CD4-positive, alpha-beta T cell treated with Interleukin-2 at 100 ng/mL for 4 hours (primary cell): ENCODE measurements around the gene GRK6.
A peak's percentile ranks its signal among the peaks of the same experiment; 100 is the strongest.

Source experiments
- DNase-seq: peaks from one replicate; pipeline ENCODE4 v3.0.0-alpha.2; 2020; ENCODE audit warnings: low spot score

Gene GRK6

GRCh38 chr5:177454397-177455035 is 28.0 kb downstream of the GRK6 start:
- peak; percentile 94 for DNase-seq

- peak; percentile 89 for DNase-seq
Observed at GRCh38 chr5:177455036-177455660, 28.7 kb downstream of the GRK6 start.

DNA sequence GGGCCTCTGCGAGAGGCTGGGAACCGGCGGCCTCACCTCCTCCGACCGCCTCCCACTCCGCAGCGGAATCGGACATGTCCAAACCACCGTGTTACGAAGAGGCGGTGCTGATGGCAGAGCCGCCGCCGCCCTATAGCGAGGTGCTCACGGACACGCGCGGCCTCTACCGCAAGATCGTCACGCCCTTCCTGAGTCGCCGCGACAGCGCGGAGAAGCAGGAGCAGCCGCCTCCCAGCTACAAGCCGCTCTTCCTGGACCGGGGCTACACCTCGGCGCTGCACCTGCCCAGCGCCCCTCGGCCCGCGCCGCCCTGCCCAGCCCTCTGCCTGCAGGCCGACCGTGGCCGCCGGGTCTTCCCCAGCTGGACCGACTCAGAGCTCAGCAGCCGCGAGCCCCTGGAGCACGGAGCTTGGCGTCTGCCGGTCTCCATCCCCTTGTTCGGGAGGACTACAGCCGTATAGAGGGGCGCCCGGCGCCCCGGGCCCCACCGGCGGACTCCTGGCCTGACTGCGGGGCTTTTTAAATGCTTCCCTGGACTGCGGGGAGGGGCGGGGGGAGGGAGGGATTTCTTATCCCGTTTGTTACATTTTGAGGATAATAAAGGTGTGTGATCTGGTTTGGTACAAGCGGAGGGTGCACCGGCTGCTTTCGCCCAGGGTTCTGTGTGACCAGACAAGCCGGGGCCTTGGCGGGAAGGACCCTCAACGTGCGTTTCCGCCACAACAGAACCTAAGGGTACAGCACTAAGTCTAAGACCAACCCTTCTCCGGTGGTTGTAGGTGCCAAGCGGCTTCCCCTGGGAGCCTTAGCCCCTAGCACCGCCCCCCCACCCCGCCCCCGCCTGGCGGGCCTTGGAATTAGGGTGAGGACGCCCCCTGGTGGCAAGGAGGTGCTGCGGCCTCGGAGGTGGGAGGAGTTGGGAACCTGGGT is 29.4 kb downstream of the GRK6 start:
- peak; percentile 94 for DNase-seq

DNA sequence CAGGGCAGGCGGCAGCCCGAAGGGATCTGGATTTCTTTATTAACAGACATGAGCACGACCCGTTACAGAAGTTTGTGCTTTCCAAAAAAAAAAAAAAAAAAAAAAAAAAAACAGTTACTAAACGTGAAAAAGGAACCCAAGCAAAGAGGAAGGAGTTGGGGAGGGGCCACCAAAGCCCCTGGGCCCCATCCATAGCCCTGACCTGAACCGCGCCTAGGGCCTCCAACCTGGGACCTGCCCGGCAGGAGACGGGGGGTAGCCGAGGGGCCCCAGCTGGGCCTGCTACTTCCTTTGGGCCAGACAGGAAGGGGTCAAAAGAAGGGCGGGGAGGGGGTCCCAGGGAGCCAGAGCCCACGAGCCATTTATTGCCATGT is 30.1 kb downstream of the GRK6 start:
- no peak for DNase-seq

- DNase-seq: peak; percentile 60
Observed at GRCh38 chr5:177456976-177457851, 30.7 kb downstream of the GRK6 start.

- no peak for DNase-seq
Observed at GRCh38 chr5:177457852-177458681, 31.6 kb downstream of the GRK6 start.

GRCh38 chr5:177458912-177459350 is 32.5 kb downstream of the GRK6 start:
- no peak for DNase-seq

DNA sequence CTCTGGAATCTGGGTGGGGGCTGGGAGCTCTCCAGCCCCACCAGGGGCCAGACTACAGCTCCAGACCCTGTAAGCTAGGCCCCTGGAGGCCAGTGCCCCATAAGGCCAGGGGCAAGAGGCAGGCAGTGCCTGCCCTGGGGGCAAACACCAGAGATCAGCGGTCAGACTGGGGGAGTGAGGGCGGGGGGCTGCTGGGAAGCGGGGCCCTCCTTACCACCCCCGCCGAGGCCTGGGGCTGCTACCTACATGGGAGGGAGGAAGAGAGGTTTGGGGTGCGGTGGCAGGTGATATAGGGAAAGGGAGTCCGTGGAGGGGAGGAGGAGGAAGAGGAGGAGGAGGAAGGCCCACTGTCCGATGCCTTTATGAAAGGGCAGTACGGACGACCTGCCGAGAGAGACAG is 32.9 kb downstream of the GRK6 start:
- no peak for DNase-seq

DNA sequence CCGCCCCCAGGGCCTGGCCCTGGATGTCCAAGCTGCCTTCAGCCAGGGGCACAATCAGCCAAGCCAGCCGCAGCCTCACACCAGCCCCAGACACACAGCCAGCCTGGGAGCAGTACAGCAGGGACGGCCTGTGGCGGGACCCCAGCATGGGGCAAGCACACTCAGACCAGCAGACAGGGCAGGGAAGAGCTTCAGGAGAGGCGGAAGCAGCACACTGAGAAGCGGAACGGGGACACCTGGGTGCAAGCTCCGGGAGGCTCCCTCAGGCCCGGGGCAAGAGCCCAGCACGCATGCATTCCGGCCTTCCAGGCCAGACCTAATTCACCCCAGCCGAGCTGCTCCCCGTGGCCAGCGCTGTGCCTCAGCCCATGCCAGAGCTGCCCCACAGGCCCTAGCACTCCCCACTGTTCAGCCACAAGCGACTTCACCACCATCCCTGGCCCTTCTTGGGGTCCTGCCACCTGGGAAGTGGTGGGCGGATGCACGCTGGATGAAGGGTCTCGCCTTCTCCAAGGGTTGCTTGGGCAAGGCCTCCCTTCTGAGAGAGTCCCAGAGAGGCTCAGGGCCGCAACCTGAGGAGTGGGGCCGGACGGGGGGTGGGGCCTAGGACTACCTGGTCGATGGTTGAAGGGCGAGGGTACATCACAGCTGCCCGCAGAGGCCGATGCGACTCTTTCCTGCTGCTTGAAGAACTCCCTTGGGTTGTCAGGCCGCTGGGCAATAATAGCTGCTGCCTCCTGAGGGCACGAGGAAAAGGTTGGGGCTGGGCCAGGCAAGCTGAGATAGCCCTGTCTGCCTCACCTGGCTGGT is 33.5 kb downstream of the GRK6 start:
- DNase-seq: no peak

DNA sequence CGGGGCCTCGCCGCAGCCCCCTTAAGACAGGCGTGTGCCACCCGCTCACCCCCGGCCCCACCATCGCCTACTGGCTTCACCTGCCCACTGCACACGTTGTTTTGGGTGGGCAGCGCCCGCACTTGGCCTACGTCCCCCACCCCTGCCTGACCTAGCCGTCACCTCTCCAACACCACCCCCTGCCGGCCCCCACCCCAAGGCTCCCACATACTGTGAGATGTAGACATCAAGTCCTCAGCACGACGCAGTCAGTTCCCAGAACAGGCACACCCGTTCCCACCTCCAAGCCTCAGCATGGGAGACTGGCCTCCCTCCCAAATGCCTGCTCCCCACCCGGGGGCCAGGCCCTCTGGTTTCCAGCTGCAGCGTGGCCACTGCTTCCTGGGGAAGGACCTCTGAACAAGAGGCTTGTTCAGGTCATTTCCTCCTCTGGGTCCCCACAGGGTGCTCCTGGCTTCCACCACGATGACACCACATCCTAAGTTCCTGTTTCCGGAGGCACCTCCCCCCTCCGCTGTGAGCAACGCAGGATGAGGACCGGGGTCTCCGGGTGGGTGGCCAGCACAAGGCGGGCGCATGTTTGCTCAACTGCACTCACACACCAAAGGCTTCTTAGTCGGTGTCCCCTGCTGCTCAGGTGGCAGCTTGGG is 35.7 kb downstream of the GRK6 start:
- no peak for DNase-seq

- DNase-seq: no peak
Observed at GRCh38 chr5:177465044-177465443, 38.6 kb downstream of the GRK6 start.

DNA sequence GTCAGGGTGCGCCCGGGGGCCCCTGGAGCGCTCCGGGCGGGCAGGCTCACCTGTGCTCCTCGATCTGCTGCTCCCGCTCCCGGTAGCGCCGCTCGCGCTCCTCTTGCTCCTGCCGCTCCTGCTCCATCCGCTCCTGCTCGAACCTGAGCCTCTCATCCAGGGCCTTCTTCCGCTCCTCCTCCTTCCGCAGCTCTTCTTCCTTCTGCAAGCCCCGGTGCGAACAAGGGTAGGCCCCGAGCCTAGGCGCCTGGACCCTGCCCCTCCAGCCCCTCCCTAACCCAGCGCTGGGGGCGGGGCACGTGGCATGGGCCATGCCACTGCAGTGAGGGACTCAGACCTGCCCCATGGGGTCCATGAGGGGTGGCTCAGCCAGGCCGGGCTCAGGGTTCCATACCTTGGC is 40.4 kb downstream of the GRK6 start:
- DNase-seq: no peak

DNA sequence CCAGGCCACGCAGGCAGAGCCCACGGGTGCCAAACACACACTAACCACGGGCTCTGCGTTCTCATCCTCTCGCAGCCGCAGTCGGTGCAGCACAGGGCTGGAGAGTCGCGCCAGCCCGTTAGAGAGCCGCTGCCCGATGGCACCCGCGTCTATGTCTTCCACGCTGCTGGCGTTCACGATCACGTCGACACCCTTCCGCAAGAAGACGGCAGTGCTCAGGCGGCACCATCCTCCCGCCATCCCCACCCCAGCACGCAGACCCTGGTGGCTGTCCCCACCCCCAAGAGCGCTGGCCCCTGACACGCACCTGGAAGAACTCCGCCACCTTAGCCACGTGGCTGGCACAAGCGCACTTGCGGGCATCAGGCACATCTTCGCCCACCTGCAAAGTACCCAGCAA is 41.0 kb downstream of the GRK6 start:
- no peak for DNase-seq

GRCh38 chr5:177468329-177468684 is 41.8 kb downstream of the GRK6 start:
- DNase-seq: no peak

DNA sequence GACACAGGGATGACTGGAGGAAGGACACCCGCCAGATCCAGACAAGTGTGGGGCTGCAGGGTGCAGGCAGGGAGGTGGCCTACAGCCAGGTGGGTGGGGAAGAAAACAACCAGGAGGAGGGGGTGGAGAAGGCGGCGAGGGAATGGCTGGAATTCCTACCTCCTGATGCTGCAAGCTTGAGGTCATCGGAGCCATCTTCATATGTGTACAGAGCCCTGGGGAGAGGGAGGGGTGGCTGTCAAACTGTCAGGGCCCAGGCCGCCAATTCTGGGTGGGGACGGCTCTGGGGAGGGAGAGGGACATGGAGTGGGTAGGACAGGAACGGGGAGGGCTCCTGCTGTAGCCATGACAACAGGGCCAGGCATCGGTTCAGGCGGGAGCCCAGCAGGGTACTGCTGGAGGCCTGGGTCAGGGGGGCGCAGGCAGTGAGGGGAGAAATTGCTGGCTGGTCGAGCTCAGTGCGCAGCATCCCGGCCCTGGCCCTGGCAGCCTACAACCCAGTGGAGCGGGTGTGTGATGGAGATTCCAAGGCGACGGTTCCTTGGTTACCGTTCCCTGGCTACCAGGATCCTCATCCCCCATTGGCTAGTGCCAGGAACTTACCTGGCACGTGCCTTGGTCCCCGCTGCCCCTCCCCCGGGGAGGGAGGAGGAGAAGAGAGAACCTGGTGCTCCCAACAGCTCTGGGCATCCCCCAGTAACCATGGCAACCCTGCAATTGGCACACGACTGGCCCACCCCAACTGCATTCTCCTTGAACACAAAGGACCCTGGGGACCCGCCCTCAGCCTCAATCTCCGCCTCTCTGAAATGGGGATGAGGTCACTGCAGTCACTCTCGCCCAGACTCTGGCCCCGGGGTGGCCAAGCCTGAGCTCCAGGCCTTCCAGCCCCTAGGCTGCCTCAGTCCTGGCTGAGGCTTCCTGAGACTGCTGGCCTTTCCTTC is 42.5 kb downstream of the GRK6 start:
- DNase-seq: no peak

DNA sequence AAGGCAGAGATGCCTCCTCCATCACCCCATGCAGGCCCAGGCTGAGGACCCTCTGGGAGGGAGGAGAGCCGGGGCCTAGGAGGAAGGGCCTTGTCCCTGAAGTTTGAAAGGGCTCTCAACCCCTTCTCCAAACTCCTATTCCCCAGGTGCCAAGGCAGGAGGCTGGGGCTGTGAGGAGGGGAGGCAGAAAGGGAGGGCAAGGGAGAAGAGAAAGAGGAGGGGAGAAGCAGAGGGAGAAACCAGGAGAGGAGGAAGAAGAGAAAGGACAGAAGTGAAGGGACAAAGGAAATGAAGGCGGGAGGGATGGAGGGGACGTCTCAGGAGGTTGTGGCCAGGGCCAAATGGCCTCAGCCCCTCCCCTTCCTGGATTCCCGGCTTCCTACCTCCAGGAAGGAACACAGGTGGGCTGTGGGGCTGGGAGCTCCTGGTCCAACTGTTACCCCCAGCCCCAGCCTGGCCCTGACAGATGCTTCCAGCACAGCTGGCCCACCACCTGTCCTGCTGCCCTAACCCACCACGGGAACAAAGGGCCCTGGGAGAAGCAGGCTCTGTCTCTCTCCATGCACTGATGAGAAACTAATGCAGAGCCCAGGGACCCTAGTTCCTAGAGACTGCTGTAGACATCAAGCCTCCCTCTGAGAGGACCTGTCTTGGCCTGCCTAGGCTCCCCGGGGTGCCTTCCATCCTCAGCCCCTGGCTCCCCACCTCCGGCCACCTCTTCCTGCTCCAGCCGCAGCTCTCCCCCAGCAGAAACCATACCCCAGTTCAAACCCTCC is 43.5 kb downstream of the GRK6 start:
- DNase-seq: no peak

- DNase-seq: no peak
Observed at GRCh38 chr5:177470759-177471536, 44.5 kb downstream of the GRK6 start.
